Esophagus muscularis mucosa (tissue), 3 donors: ENCODE data around the gene OR8S1.

Experiments
- CTCF ChIP-seq, 3 experiments: fragments of 200-600 bp in 2 of 3; fragments of 450-650 bp in 1 of 3; sonication (generic) in 2 of 3; IDR thresholded peaks; one replicate each; pipeline ENCODE4 v1.5.1; 2017 to 2019; ENCODE audit warnings: antibody characterized with exemption in 3 of 3, mild to moderate bottlenecking in 2 of 3, moderate library complexity in 1 of 3
- POLR2A ChIP-seq: fragments of 450-650 bp; IDR thresholded peaks from one replicate; pipeline ENCODE4 v1.6.1; 2017; ENCODE audit warnings: antibody characterized with exemption, moderate library complexity, mild to moderate bottlenecking, low read depth

- TF ChIP-seq CTCF (IDR thresholded peaks at IDR 0.05) = no peak
- TF ChIP-seq POLR2A = no peak
Measured at GRCh38 chr12:48545833-48546469, 20.5 kb downstream of the OR8S1 start.
